Kidney epithelial cell (primary cell): Measurements from ENCODE around the gene DDC. TPM values are rescaled to one million over a fixed set of nuclear protein-coding genes. Genes with fewer than 3 reads are reported as not detected.
A peak's percentile ranks its signal among the peaks of the same experiment; 100 is the strongest.

Source experiments
- DNase-seq: peaks from one replicate; pipeline ENCODE4 v3.0.0-alpha.2; 2010; ENCODE audit warnings: low read depth
- H3K27me3 ChIP-seq: 2 replicates; pipeline ENCODE4 v1.6.0; 2011; ENCODE audit warnings: low read length; ENCODE audit not compliant: control insufficient read depth, insufficient read depth
- H3K36me3 ChIP-seq: 2 replicates; pipeline ENCODE4 v1.5.1; 2011; ENCODE audit warnings: low read length; ENCODE audit not compliant: control insufficient read depth, insufficient read depth
- H3K4me3 ChIP-seq: 2 replicates; pipeline ENCODE4 v1.5.1; 2011; ENCODE audit warnings: low read depth, mild to moderate bottlenecking, control low read depth, low read length
- CTCF ChIP-seq: IDR thresholded peaks from 2 replicates; pipeline ENCODE4 v1.5.1; 2011; ENCODE audit warnings: mild to moderate bottlenecking, moderate library complexity, low read length, control low read depth, inconsistent platforms; ENCODE audit not compliant: insufficient read depth, poor library complexity, severe bottlenecking
- total RNA-seq: library from RNA; depleted of rRNA; stranded (reverse); fragments of >200 nt; gene quantifications from 2 replicates; pipeline ENCODE4 v1.2.3, GENCODE V29; 2015

The DDC gene
- total RNA-seq, 1 donor from 2014 or later: not detected

GRCh38 chr7:50450590-50451032, 114.6 kb downstream of the DDC start:
- no peaks in the 10 kb centered on the region for H3K27me3 ChIP-seq
- DNase-seq: no peak
- peak overlapping the region; percentile 72 for H3K4me3 ChIP-seq
- TF ChIP-seq CTCF: no peak
- no peaks in the 10 kb centered on the region for H3K36me3 ChIP-seq

- peak within 1 kb of the TSS; percentile 72 for H3K4me3 ChIP-seq
- no peak for TF ChIP-seq CTCF
- no peak for DNase-seq
- no peaks in the 10 kb centered on the region for H3K27me3 ChIP-seq
- no peaks in the 10 kb centered on the region for H3K36me3 ChIP-seq
Measured at GRCh38 chr7:50449881-50450589, 115.2 kb downstream of the DDC start, which contains the start of gene FIGNL1. TSS of gene FIGNL1 (minus strand) at chr7:50450350. CDS start at chr7:50447287, 3,063 bp downstream.

GRCh38 chr7:50449501-50449880, 115.7 kb downstream of the DDC start:
- Histone ChIP-seq H3K27me3 (no peaks in the 10 kb centered on the region), H3K36me3 (no peaks in the 10 kb centered on the region), H3K4me3 (peak overlapping the region; percentile 72)
- DNase-seq: no peak
- no peak for TF ChIP-seq CTCF

- no peaks in the 10 kb centered on the region for H3K27me3 ChIP-seq
- no peak for TF ChIP-seq CTCF
- H3K36me3 ChIP-seq: no peaks in the 10 kb centered on the region
- DNase-seq: no peak
- no peak overlapping the region for H3K4me3 ChIP-seq
Measured at GRCh38 chr7:50448823-50449222, 116.4 kb downstream of the DDC start.

- H3K36me3 ChIP-seq: no peaks in the 10 kb centered on the region
- no peaks in the 10 kb centered on the region for H3K27me3 ChIP-seq
- no peak for TF ChIP-seq CTCF
- H3K4me3 ChIP-seq: no peak overlapping the region
- DNase-seq: peak; percentile 99
Measured at GRCh38 chr7:50446542-50446960, 118.7 kb downstream of the DDC start.
